GM12878 (cell line): ENCODE measurements around the gene DUS2. TPM values are rescaled to one million over a fixed set of nuclear protein-coding genes. Genes with fewer than 3 reads are reported as not detected.
"Not testable (repeated sequence)": the region's sequence is repeated elsewhere in the genome, so short reads cannot be mapped to it uniquely, and the experiment has no call there.

Experiments
- ATAC-seq: fragments of 200-7000 bp; cut with Tn5 transposase; 3 replicates; pipeline ENCODE4 v1.9.1; 2020; ENCODE audit warnings: mild to moderate bottlenecking, moderate library complexity
- BruUV-seq: library from RNA; stranded (reverse); fragments of 400-500 nt; replicated peaks from 2 replicates; lab custom pipeline; 2021; lab: Mats Ljungman, UMichigan
- CTCF ChIA-PET: fragments of 300-600 bp; sonication (Branson Sonifier 250); formaldehyde crosslinking; extraction: SDS; loops from one replicate; lab custom pipeline; 2021; ENCODE audit warnings: inconsistent platforms; lab: Yijun Ruan, JAX
- POLR2A ChIA-PET: fragments of 350-600 bp; formaldehyde crosslinking; extraction: SDS; loops from one replicate; lab custom pipeline; 2021; ENCODE audit warnings: inconsistent platforms; lab: Charles Lee
- RAD21 ChIA-PET: fragments of 300-600 bp; sonication (Branson Sonifier 250); formaldehyde crosslinking; loops from one replicate; lab custom pipeline; 2023; ENCODE audit warnings: antibody characterized with exemption; ENCODE audit not compliant: unreplicated experiment; lab: Charles Lee
- SMC1A ChIA-PET: fragments of 300-600 bp; sonication (Branson Sonifier 250); formaldehyde crosslinking; loops from one replicate; lab custom pipeline; 2023; ENCODE audit not compliant: unreplicated experiment, uncharacterized antibody; lab: Charles Lee
- DNase-seq: peaks from one replicate; pipeline ENCODE4 v3.0.0-alpha.2; 2011; ENCODE audit warnings: low read depth, low spot score
- FAIRE-seq: peaks from 3 replicates; lab custom pipeline; 2011; peaks lifted over from hg19 to GRCh38; lab: Jason Lieb, UNC
- H2AFZ ChIP-seq: 2 replicates; pipeline ENCODE4 v1.6.0; 2011; ENCODE audit warnings: low read depth, low read length, control low read depth; ENCODE audit not compliant: control insufficient read depth
- H3K27ac ChIP-seq: 2 replicates; pipeline ENCODE4 v1.5.1; 2011; ENCODE audit warnings: control low read depth; ENCODE audit not compliant: control insufficient read depth, insufficient read depth
- H3K27me3 ChIP-seq, 2 experiments: replicated peaks in 1 of 2; 2 replicates each; pipeline versions ENCODE4 v1.6.0 to v1.6.1; 2011; ENCODE audit warnings: low read length in 1 of 2; ENCODE audit not compliant: control insufficient read depth in 2 of 2, insufficient read depth in 2 of 2
- H3K36me3 ChIP-seq, 2 experiments: 2 replicates each; pipeline ENCODE4 v1.5.1; 2011; ENCODE audit warnings: low read length in 1 of 2; ENCODE audit not compliant: control insufficient read depth in 2 of 2, insufficient read depth in 2 of 2
- H3K4me1 ChIP-seq: 2 replicates; pipeline ENCODE4 v1.6.1; 2011; ENCODE audit warnings: mild to moderate bottlenecking, low read length, moderate library complexity, mixed read lengths; ENCODE audit not compliant: control insufficient read depth, insufficient read depth
- H3K4me2 ChIP-seq: 2 replicates; pipeline ENCODE4 v1.6.0; 2011; ENCODE audit warnings: control low read depth; ENCODE audit not compliant: control insufficient read depth, insufficient read depth
- H3K4me3 ChIP-seq: fragments of 200-600 bp; sonication (generic); 2 replicates; pipeline ENCODE4 v1.5.1; 2016
- H3K79me2 ChIP-seq: 2 replicates; pipeline ENCODE4 v1.6.0; 2011; ENCODE audit warnings: low read length; ENCODE audit not compliant: control insufficient read depth, insufficient read depth
- H3K9ac ChIP-seq: 2 replicates; pipeline ENCODE4 v1.8.0; 2011; ENCODE audit warnings: low read length, control low read depth, mixed read lengths; ENCODE audit not compliant: control insufficient read depth, insufficient read depth
- H3K9me3 ChIP-seq: replicated peaks from 3 replicates; pipeline ENCODE4 v1.5.1; 2011; ENCODE audit warnings: mild to moderate bottlenecking, low read length; ENCODE audit not compliant: control insufficient read depth, insufficient read depth
- H4K20me1 ChIP-seq: 2 replicates; pipeline ENCODE4 v1.6.0; 2011; ENCODE audit not compliant: control insufficient read depth, insufficient read depth
- ASH2L ChIP-seq: fragments of 300-600, 200-600 bp; sonication (generic); IDR thresholded peaks from 2 replicates; pipeline ENCODE4 v1.6.1; 2017; ENCODE audit warnings: low read depth, mild to moderate bottlenecking, borderline replicate concordance
- ATF7 ChIP-seq: fragments of 450-650 bp; IDR thresholded peaks from 2 replicates; pipeline ENCODE4 v1.6.1; 2016; ENCODE audit warnings: low read depth, mild to moderate bottlenecking
- CREB1 ChIP-seq: IDR thresholded peaks from 2 replicates; pipeline ENCODE4 v1.6.1; 2012; ENCODE audit warnings: low read depth, mild to moderate bottlenecking, inconsistent platforms
- EED ChIP-seq: sonication (generic); IDR thresholded peaks from 2 replicates; pipeline ENCODE4 v1.6.1; 2016; ENCODE audit warnings: antibody characterized with exemption, low read depth
- HDAC2 ChIP-seq: fragments of 200-600 bp; sonication (generic); IDR thresholded peaks from 2 replicates; pipeline ENCODE4 v1.6.1; 2017
- IKZF1 ChIP-seq: fragments of 450-650 bp; conservative IDR thresholded peaks from 2 replicates; pipeline ENCODE4 v1.6.1; 2017; ENCODE audit warnings: antibody characterized with exemption, mild to moderate bottlenecking
- JUND ChIP-seq: IDR thresholded peaks from 2 replicates; pipeline ENCODE4 v1.6.1; 2012; ENCODE audit warnings: low read depth, mild to moderate bottlenecking, low read length, improper control_type of control experiment, moderate library complexity
- LARP7 ChIP-seq: fragments of 450-650 bp; IDR thresholded peaks from 2 replicates; pipeline ENCODE4 v1.6.1; 2017; ENCODE audit warnings: mild to moderate bottlenecking
- MEF2B ChIP-seq: fragments of 450-650 bp; IDR thresholded peaks from 2 replicates; pipeline ENCODE4 v1.6.1; 2018; ENCODE audit warnings: mild to moderate bottlenecking, moderate library complexity; ENCODE audit not compliant: partially characterized antibody, poor library complexity, severe bottlenecking
- MTA3 ChIP-seq: IDR thresholded peaks from 2 replicates; pipeline ENCODE4 v1.6.1; 2012; ENCODE audit warnings: low read length, inconsistent platforms, borderline replicate concordance
- NFIC ChIP-seq: IDR thresholded peaks from 2 replicates; pipeline ENCODE4 v1.6.1; 2012; ENCODE audit warnings: low read depth, mild to moderate bottlenecking, inconsistent platforms, low read length, moderate library complexity
- NFXL1 ChIP-seq: fragments of 450-650 bp; IDR thresholded peaks from 2 replicates; pipeline ENCODE4 v1.6.1; 2017; ENCODE audit warnings: antibody characterized with exemption, mild to moderate bottlenecking, borderline replicate concordance
- NFYA ChIP-seq: IDR thresholded peaks from 2 replicates; pipeline ENCODE4 v1.6.1; 2011; ENCODE audit warnings: low read depth, mild to moderate bottlenecking, low read length, improper control_type of control experiment, borderline replicate concordance
- RB1 ChIP-seq: fragments of 450-650 bp; formaldehyde crosslinking; IDR thresholded peaks from 2 replicates; pipeline ENCODE4 v1.6.1; 2017; ENCODE audit warnings: mild to moderate bottlenecking, borderline replicate concordance
- SP1 ChIP-seq: IDR thresholded peaks from one replicate; pipeline ENCODE4 v1.6.1; 2011; ENCODE audit warnings: low read depth, low read length
- TBL1XR1 ChIP-seq: IDR thresholded peaks from 2 replicates; pipeline ENCODE4 v1.6.1; 2012; ENCODE audit warnings: low read depth, low read length, improper control_type of control experiment
- ZSCAN29 ChIP-seq: fragments of 450-650 bp; IDR thresholded peaks from 2 replicates; pipeline ENCODE4 v1.6.1; 2017; ENCODE audit warnings: mild to moderate bottlenecking, moderate library complexity
- WGBS: methylation state at CpG from one replicate; pipeline ENCODE4 v1.1.6; 2016; ENCODE audit warnings: low lambda C conversion rate; ENCODE audit not compliant: insufficient replicate concordance, insufficient coverage; ENCODE audit errors: missing lambda C conversion rate; 5-methylcytosine and 5-hydroxymethylcytosine counted together
- in situ Hi-C: fragments of 300-500 bp; cut with MboI; formaldehyde crosslinking; loops from 9 replicates; pipeline ENCODE4 v1.14.3; 2018; ENCODE audit warnings: mixed read lengths
- intact Hi-C: fragments of 100-400 bp; cut with micrococcal nuclease; formaldehyde crosslinking; loops from one replicate; pipeline ENCODE4 v1.14.2; 2022; ENCODE audit not compliant: unreplicated experiment
- polyA plus RNA-seq, 11 experiments: library from polyadenylated mRNA; depleted of rRNA in 4 of 11; unstranded in 6 of 11; stranded (reverse) in 5 of 11; fragments of >200 nt; fragmentation: Nextera tagmentation in 4 of 11; fragmentation: Illumina TruSeq in 1 of 11; extraction: Ambion mirVana in 4 of 11; extraction: Trizol in 1 of 11; gene quantifications; 1 replicate in 1 of 11; 2 replicates in 10 of 11; pipeline versions ENCODE4 v1.2.1 to v1.2.3, GENCODE V29; 2011 to 2016; ENCODE audit warnings: inconsistent platforms in 2 of 11, missing spikeins in 2 of 11, low read depth in 1 of 11
- total RNA-seq, 4 experiments: library from RNA; depleted of rRNA in 3 of 4; stranded (reverse); fragments of >200 nt in 3 of 4; fragmentation: Illumina TruSeq in 1 of 4; extraction: Trizol in 1 of 4; gene quantifications; 2 replicates each; pipeline versions ENCODE4 v1.2.1 to v1.2.3, GENCODE V29; 2013 to 2021
- TF ChIP-seq, protein P1 (sequence below): fragments of 450-650 bp; IDR thresholded peaks from 2 replicates; pipeline ENCODE4 v1.6.1; 2017; ENCODE audit warnings: low read depth, mild to moderate bottlenecking, moderate library complexity
- TF ChIP-seq, protein P2 (sequence below): IDR thresholded peaks from 2 replicates; pipeline ENCODE4 v1.6.1; 2012; ENCODE audit warnings: low read depth, low read length, improper control_type of control experiment
- TF ChIP-seq, protein P3 (sequence below), 3 experiments: IDR thresholded peaks in 2 of 3; conservative IDR thresholded peaks in 1 of 3; 2 replicates each; pipeline ENCODE4 v1.5.1; 2011; ENCODE audit warnings: low read depth in 3 of 3, low read length in 3 of 3, mild to moderate bottlenecking in 3 of 3, control low read depth in 2 of 3, moderate library complexity in 2 of 3, inconsistent platforms in 1 of 3, mixed read lengths in 1 of 3; ENCODE audit not compliant: control insufficient read depth in 2 of 3, insufficient read depth in 1 of 3; ENCODE audit errors: extremely low read depth in 1 of 3

The DUS2 gene
- total and polyA plus RNA-seq, 10 of the 15 experiments (the other 5 are each of a cell fraction or from before 2014, with no cell fraction given): 4.8 to 32.3 (median 25.5) TPM

DNA sequence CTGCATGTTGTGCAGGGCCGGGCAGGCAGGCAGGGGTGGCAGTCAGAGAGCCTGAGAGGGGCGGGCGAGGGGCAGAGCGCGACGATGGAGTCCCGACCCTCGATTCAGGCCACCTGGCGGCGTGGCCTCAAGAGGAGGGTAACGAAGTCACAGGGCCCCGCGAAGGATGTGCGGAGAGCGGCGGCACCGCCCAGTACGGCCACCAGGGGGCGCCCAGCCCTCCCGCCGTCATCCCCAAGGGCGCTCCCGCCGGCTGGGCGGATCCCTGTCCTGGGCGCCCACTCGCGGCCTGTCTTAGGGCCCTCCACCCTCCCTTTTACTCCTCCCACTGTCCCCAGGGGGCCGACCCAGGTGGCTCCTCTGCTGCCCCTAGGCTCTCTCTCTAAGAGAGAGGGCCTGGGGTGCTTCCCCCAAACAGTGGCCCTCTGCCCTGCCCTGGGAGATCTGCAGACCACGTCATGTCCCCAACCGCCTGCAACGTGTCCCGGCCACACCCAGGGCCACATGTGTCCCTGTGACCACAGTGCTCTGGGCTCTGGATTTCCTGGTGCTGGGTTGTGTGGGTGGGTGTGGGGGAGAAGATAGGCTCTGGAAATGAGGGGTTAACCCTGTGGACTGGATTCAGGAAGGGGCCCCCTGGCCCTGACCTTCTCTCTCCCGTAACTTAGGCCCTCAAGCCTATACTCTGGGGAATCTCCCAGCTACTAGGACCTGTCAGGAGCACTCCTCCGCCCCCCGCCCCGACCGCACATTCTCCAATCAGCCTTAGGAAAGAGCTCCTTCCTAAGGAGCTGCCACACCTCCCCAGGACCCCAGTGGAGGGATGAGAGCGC is 29.7 kb upstream of the DUS2 start (continued):
- TF ChIP-seq, protein P1, sequence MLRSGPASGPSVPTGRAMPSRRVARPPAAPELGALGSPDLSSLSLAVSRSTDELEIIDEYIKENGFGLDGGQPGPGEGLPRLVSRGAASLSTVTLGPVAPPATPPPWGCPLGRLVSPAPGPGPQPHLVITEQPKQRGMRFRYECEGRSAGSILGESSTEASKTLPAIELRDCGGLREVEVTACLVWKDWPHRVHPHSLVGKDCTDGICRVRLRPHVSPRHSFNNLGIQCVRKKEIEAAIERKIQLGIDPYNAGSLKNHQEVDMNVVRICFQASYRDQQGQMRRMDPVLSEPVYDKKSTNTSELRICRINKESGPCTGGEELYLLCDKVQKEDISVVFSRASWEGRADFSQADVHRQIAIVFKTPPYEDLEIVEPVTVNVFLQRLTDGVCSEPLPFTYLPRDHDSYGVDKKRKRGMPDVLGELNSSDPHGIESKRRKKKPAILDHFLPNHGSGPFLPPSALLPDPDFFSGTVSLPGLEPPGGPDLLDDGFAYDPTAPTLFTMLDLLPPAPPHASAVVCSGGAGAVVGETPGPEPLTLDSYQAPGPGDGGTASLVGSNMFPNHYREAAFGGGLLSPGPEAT: 0 out of 2 replicates have a peak, but pooled peaks have one; percentile 12
- peak; percentile 55; the same call in 1 of the 2 replicates for TF ChIP-seq JUND
- TF ChIP-seq NFYA: no peak
- TF ChIP-seq EED: peak; percentile 53
- TF ChIP-seq RB1: peak; percentile 94; the same call in 1 of the 2 replicates
- no peak for TF ChIP-seq ATF7
- TF ChIP-seq, protein P2, sequence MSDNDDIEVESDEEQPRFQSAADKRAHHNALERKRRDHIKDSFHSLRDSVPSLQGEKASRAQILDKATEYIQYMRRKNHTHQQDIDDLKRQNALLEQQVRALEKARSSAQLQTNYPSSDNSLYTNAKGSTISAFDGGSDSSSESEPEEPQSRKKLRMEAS: peak; percentile 40
- TF ChIP-seq TBL1XR1: peak; percentile 78; the same call in 1 of the 2 replicates
- TF ChIP-seq LARP7: peak; percentile 70; the same call in 1 of the 2 replicates
- TF ChIP-seq NFXL1: peak; percentile 97
- no peak for TF ChIP-seq ASH2L
- peak; percentile 77 for TF ChIP-seq IKZF1
- TF ChIP-seq CREB1: peak; percentile 74
- no peak for TF ChIP-seq MTA3
- 0 out of 2 replicates have a peak, but pooled peaks have one; percentile 20 for TF ChIP-seq ZSCAN29
- TF ChIP-seq, protein P3, sequence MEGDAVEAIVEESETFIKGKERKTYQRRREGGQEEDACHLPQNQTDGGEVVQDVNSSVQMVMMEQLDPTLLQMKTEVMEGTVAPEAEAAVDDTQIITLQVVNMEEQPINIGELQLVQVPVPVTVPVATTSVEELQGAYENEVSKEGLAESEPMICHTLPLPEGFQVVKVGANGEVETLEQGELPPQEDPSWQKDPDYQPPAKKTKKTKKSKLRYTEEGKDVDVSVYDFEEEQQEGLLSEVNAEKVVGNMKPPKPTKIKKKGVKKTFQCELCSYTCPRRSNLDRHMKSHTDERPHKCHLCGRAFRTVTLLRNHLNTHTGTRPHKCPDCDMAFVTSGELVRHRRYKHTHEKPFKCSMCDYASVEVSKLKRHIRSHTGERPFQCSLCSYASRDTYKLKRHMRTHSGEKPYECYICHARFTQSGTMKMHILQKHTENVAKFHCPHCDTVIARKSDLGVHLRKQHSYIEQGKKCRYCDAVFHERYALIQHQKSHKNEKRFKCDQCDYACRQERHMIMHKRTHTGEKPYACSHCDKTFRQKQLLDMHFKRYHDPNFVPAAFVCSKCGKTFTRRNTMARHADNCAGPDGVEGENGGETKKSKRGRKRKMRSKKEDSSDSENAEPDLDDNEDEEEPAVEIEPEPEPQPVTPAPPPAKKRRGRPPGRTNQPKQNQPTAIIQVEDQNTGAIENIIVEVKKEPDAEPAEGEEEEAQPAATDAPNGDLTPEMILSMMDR (IDR thresholded peaks at IDR 0.05 in 2 of 3, conservative IDR thresholded peaks at IDR 0.05 in 1 of 3; ENCODE audit: control insufficient read depth in 2 of 3, extremely low read depth in 1 of 3, insufficient read depth in 1 of 3, low read depth in 3 of 3, low read length in 3 of 3): peak; percentile 92 to 95 (median 94)
- peak; percentile 80 for TF ChIP-seq MEF2B
- TF ChIP-seq NFIC: no peak
- TF ChIP-seq HDAC2: no peak
- TF ChIP-seq SP1: peak; percentile 59

DNA sequence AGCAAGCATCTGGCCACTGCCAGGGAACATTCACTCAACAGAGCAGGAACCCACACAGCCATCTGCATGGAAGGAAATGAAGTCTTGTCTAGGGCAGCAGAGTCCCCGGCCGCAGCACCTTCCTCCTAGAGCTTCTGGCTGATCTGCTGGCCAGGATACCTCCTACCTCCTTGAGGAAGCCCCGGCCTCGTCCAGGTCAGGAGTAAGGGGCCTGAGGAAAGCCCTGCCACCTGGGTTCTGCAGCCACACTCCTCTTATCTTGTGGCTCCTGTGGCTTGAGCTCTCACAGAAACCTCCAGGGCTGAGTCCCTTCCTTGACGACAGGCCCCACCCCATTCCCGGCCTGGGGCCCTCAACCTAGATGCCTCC is 29.1 kb upstream of the DUS2 start:
- H3K4me3 ChIP-seq: peak overlapping the region; percentile 24; the same call in 1 of the 2 replicates
- FAIRE-seq: not testable (repeated sequence)

More for the DNA sequence above, 29.1 kb upstream of the DUS2 start:
- H3K9me3 ChIP-seq, H3K79me2 ChIP-seq, BruUV-seq, H4K20me1 ChIP-seq, DNase-seq, H3K36me3 ChIP-seq, intact Hi-C loops, H3K27me3 ChIP-seq: not testable (repeated sequence)
- Histone ChIP-seq H3K4me1 (peaks cover 39% of the 10 kb centered on the region), H3K9ac (peak overlapping the region; percentile 68), H2AFZ (peak overlapping the region; percentile 78), H3K27ac (peak overlapping the region; percentile 64), H3K4me2 (peak overlapping the region; percentile 79)
- ChIA-PET RAD21 (interaction anchor here (0.6 to 1.3 kb wide), 10 partner anchors 9 to 461 kb away, joined by 3 to 5 read pairs (median 4); no protein-coding TSS in a partner anchor), CTCF (interaction anchor here (0.6 to 2.3 kb wide), 16 partner anchors 9 to 480 kb away, joined by 3 to 15 read pairs (median 4); partner anchors contain the start of genes DDX28 and DUS2), SMC1A (interaction anchor here (1.2 to 1.8 kb wide), 3 partner anchors 47 to 473 kb away, joined by 3 to 11 read pairs (median 5); no protein-coding TSS in a partner anchor), POLR2A (interaction anchor here (0.6 kb wide), 1 partner anchor 302 kb away, joined by 4 read pairs; no protein-coding TSS in a partner anchor)
- 0% methylated on average over 4 of the region's 6 CpGs for WGBS
- in situ Hi-C loops: loop anchor here (5.0 kb wide), 1 partner anchor 233 kb away; no protein-coding TSS in a partner anchor
- peak; percentile 1; the same call in 2 of the 3 replicates for ATAC-seq
